Brain microvascular endothelial cell (primary cell): ENCODE data around the gene RANBP17.

ENCODE experiments used
- DNase-seq: peaks from one replicate; pipeline ENCODE4 v3.0.0-alpha.2; 2020
- H3K27ac ChIP-seq: fragments of 250-450 bp; sonication (Bioruptor Pico); 2 replicates; pipeline ENCODE4 v1.5.1; 2020; ENCODE audit warnings: mild to moderate bottlenecking, moderate library complexity
- H3K27me3 ChIP-seq: fragments of 250-450 bp; sonication (Bioruptor Pico); replicated peaks from 2 replicates; pipeline ENCODE4 v1.5.1; 2020; ENCODE audit warnings: mild to moderate bottlenecking
- H3K36me3 ChIP-seq: fragments of 250-450 bp; sonication (Bioruptor Pico); replicated peaks from 2 replicates; pipeline ENCODE4 v1.5.1; 2020; ENCODE audit warnings: mild to moderate bottlenecking
- H3K4me3 ChIP-seq: 2 replicates; pipeline ENCODE4 v1.5.1; 2011; ENCODE audit warnings: low read depth, mild to moderate bottlenecking, control low read depth, low read length, moderate library complexity
- CTCF ChIP-seq: IDR thresholded peaks from 2 replicates; pipeline ENCODE4 v1.5.1; 2011; ENCODE audit warnings: low read depth, mild to moderate bottlenecking, moderate library complexity, low read length, control low read depth, inconsistent platforms; ENCODE audit errors: missing control alignments
- in situ Hi-C: cut with HindIII; loops from 2 replicates; pipeline ENCODE4 v1.10.0; 2017; ENCODE audit warnings: low sequenced_read_pairs, low pct_ligation_motif_present

The RANBP17 gene

GRCh38 chr5:170986598-170986997 lies 124.8 kb downstream of the RANBP17 start:
- TF ChIP-seq CTCF: peak; percentile 13
- H3K27me3 ChIP-seq: no peaks in the 10 kb centered on the region
- no peak overlapping the region for H3K27ac ChIP-seq
- no peak for DNase-seq
- in situ Hi-C loops: no loop called here
- H3K4me3 ChIP-seq: no peak overlapping the region
- no peaks in the 10 kb centered on the region for H3K36me3 ChIP-seq

DNA sequence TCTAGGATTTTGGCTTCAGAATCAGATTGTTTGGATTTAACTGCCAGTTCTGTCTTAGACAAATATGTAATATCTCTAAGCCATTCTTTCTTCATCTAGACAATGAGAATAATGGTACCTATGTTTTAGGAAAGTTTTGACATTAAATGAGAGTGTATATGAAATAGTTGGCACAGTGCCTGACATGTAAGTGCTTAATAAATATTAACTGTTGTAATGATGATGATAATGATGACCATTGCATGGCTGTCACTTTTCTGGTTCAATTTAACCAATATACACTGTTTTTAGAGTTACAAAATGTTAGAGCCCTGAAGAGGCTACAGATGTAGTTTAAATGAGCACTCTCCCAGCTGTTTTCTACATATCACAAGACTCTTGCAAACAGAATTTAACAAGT lies 131.7 kb downstream of the RANBP17 start:
- no peak overlapping the region for H3K27ac ChIP-seq
- no peaks in the 10 kb centered on the region for H3K36me3 ChIP-seq
- H3K4me3 ChIP-seq: no peak overlapping the region
- no peak for DNase-seq
- no peak for TF ChIP-seq CTCF
- in situ Hi-C loops: no loop called here
- no peaks in the 10 kb centered on the region for H3K27me3 ChIP-seq

GRCh38 chr5:171010086-171010485 lies 148.3 kb downstream of the RANBP17 start:
- Histone ChIP-seq H3K27ac (no peak overlapping the region), H3K27me3 (no peaks in the 10 kb centered on the region), H3K4me3 (no peak overlapping the region), H3K36me3 (no peaks in the 10 kb centered on the region)
- no peak for DNase-seq
- no peak for TF ChIP-seq CTCF
- in situ Hi-C loops: no loop called here

DNA sequence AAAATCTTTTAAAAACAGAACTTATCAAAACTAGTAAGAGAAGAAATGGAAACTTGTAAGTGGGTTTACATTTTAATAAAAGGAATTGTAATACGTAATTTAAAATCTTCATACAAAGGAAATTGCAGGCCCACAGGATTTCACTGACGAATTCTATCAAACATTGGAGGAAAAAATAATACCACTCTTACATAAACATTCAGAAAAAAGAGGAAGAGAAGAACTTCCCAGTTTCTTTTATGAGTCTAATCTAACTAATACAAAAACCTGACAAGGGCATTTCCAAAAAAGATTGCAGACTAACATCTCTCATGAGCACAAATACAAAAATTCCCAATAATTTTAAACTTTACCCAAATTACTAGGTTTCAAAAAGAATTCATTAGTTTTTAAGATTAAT lies 149.0 kb downstream of the RANBP17 start:
- Histone ChIP-seq H3K27ac (no peak overlapping the region), H3K36me3 (no peaks in the 10 kb centered on the region), H3K27me3 (no peaks in the 10 kb centered on the region), H3K4me3 (no peak overlapping the region)
- DNase-seq: no peak
- in situ Hi-C loops: no loop called here
- no peak for TF ChIP-seq CTCF

- no peak overlapping the region for H3K4me3 ChIP-seq
These were observed 161.7 kb downstream of the RANBP17 start for GRCh38 chr5:171023508-171023907.

More at GRCh38 chr5:171023508-171023907, 161.7 kb downstream of the RANBP17 start:
- in situ Hi-C loops: no loop called here
- Histone ChIP-seq H3K36me3 (no peaks in the 10 kb centered on the region), H3K27me3 (no peaks in the 10 kb centered on the region), H3K27ac (no peak overlapping the region)
- no peak for TF ChIP-seq CTCF
- DNase-seq: no peak
